Right lobe of liver (tissue), 6 donors: ENCODE measurements around the gene HHLA2. TPM values are rescaled to one million over a fixed set of nuclear protein-coding genes. Genes with fewer than 3 reads are reported as not detected.
A peak's percentile ranks its signal among the peaks of the same experiment; 100 is the strongest.

Experiments
- ATAC-seq, 4 donors: fragments of 200-7000 bp; cut with Tn5 transposase; one replicate each; pipeline ENCODE4 v1.9.1; 2020; ENCODE audit warnings: mild to moderate bottlenecking in 4 of 4, moderate library complexity in 4 of 4
- DNase-seq, 3 donors: peaks; one replicate each; pipeline ENCODE4 v3.0.0-alpha.2; 2020
- H3K27ac ChIP-seq, 3 donors: fragments of 200-600 bp; one replicate each; pipeline ENCODE4 v1.8.0; 2022
- H3K27me3 ChIP-seq, 2 donors: fragments of 200-600 bp; one replicate each; pipeline ENCODE4 v1.8.0; 2022
- H3K36me3 ChIP-seq, 4 donors: fragments of 200-600 bp; sonication (generic) in 1 of 4; one replicate each; pipeline versions ENCODE4 v1.5.1 to v1.8.0; 2017 to 2022; ENCODE audit warnings: control low read depth in 1 of 4
- H3K4me1 ChIP-seq, 4 donors: fragments of 200-600 bp; sonication (generic) in 1 of 4; one replicate each; pipeline versions ENCODE4 v1.5.1 to v1.8.0; 2017 to 2022; ENCODE audit warnings: control low read depth in 1 of 4
- H3K4me3 ChIP-seq, 3 donors: fragments of 200-600 bp; one replicate each; pipeline ENCODE4 v1.8.0; 2022
- H3K9me3 ChIP-seq, 4 donors: fragments of 200-600 bp; sonication (generic) in 1 of 4; one replicate each; pipeline versions ENCODE4 v1.5.1 to v1.8.0; 2017 to 2022; ENCODE audit warnings: control low read depth in 1 of 4
- POLR2A ChIP-seq: fragments of 450-650 bp; IDR thresholded peaks from one replicate; pipeline ENCODE4 v1.6.1; 2017; ENCODE audit warnings: antibody characterized with exemption, mild to moderate bottlenecking
- WGBS: methylation state at CpG from one replicate; pipeline ENCODE4 v1.1.6; 2018; ENCODE audit warnings: low coverage, low lambda C conversion rate; ENCODE audit not compliant: insufficient coverage; ENCODE audit errors: missing lambda C conversion rate; 5-methylcytosine and 5-hydroxymethylcytosine counted together
- intact Hi-C, 2 donors: fragments of 100-400 bp; cut with DNase I; formaldehyde crosslinking; loops; one replicate each; pipeline versions ENCODE4 v1.11.2 to v1.14.1; 2022
- total RNA-seq, 6 experiments: library from RNA; depleted of rRNA in 2 of 6; stranded (reverse); fragments of >200 nt in 2 of 6; fragmentation: NEBNext Ultra II Directional in 3 of 6; extraction: Animal tissue kit (Norgen Biotek cat#: 25700) in 3 of 6; gene quantifications; one replicate each; pipeline versions ENCODE4 v1.1.0 to v1.2.4, GENCODE V29; 2016 to 2023
- TF ChIP-seq, protein P1 (sequence below), 4 donors: fragments of 200-600 bp in 3 of 4; fragments of 450-650 bp in 1 of 4; IDR thresholded peaks; one replicate each; pipeline versions ENCODE4 v1.5.1 to v1.8.0; 2016 to 2022; ENCODE audit warnings: antibody characterized with exemption in 4 of 4, mild to moderate bottlenecking in 2 of 4
- donor health status: DM: no; HTN: yes; CAD: no.
- donor health status: DM: no; HTN: no; CAD: no.
- donor health status: DM: no; HTN: no; CAD: no.
- donor health status: DM: no; HTN: yes; CAD: no.
- donor health status: DM: no; HTN: yes; CAD: no.

HHLA2 gene
- total RNA-seq, 6 experiments from 2014 or later, result not detected

GRCh38 chr3:108289159-108289558 is 7.2 kb upstream of the HHLA2 start:
- no peak for ATAC-seq
- intact Hi-C loops, result no loop called here
- Histone ChIP-seq H3K27ac (no peak overlapping the region), H3K27me3 (no peaks in the 10 kb centered on the region), H3K36me3 (no peaks in the 10 kb centered on the region), H3K4me3 (no peak overlapping the region), H3K4me1 (no peaks in the 10 kb centered on the region), H3K9me3 (no peaks in the 10 kb centered on the region)
- no peak for TF ChIP-seq POLR2A
- 59% methylated on average over 2 of the region's 2 CpGs for WGBS
- no peak for DNase-seq

GRCh38 chr3:108292450-108292849 is 3.9 kb upstream of the HHLA2 start:
- TF ChIP-seq, protein P1, sequence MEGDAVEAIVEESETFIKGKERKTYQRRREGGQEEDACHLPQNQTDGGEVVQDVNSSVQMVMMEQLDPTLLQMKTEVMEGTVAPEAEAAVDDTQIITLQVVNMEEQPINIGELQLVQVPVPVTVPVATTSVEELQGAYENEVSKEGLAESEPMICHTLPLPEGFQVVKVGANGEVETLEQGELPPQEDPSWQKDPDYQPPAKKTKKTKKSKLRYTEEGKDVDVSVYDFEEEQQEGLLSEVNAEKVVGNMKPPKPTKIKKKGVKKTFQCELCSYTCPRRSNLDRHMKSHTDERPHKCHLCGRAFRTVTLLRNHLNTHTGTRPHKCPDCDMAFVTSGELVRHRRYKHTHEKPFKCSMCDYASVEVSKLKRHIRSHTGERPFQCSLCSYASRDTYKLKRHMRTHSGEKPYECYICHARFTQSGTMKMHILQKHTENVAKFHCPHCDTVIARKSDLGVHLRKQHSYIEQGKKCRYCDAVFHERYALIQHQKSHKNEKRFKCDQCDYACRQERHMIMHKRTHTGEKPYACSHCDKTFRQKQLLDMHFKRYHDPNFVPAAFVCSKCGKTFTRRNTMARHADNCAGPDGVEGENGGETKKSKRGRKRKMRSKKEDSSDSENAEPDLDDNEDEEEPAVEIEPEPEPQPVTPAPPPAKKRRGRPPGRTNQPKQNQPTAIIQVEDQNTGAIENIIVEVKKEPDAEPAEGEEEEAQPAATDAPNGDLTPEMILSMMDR (IDR thresholded peaks at IDR 0.05), result no peak
- TF ChIP-seq POLR2A, result no peak
- Histone ChIP-seq H3K27ac (no peak overlapping the region), H3K4me3 (no peak overlapping the region), H3K9me3 (no peaks in the 10 kb centered on the region), H3K4me1 (no peaks in the 10 kb centered on the region), H3K27me3 (no peaks in the 10 kb centered on the region), H3K36me3 (no peaks in the 10 kb centered on the region)
- ATAC-seq (peak in 2 of 4 donors; percentile 29 to 45), DNase-seq (no peak)
- intact Hi-C loops, result no loop called here

DNA sequence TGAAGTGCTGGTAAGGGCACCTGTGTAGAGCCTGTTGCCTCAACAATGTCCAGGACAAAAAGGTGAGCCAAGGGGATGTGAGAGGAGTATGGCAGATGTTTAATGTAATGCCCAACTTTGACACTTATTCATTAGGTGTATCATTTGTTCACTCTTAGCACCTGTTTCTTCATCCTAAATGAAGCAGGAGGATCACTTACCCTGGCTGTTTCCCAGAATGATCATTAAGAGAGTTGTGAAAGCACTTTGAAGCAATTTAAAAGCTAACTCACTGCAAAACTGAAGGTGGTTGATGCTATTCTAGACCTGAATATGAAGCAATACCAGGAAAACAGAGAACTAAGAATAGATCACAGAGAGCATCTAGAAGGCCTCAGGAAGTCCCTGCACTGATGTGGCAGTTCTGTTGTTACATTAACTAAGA is 3.4 kb upstream of the HHLA2 start:
- TF ChIP-seq POLR2A, result no peak
- TF ChIP-seq, protein P1 (IDR thresholded peaks at IDR 0.05), result no peak
- Histone ChIP-seq H3K9me3 (no peaks in the 10 kb centered on the region), H3K4me3 (no peak overlapping the region), H3K27me3 (no peaks in the 10 kb centered on the region), H3K27ac (no peak overlapping the region), H3K4me1 (peaks cover 0 to 3% (median under 1%) of the 10 kb centered on the region in 4 donors), H3K36me3 (no peaks in the 10 kb centered on the region)
- ATAC-seq, result no peak
- DNase-seq, result no peak
- intact Hi-C loops, result no loop called here

DNA sequence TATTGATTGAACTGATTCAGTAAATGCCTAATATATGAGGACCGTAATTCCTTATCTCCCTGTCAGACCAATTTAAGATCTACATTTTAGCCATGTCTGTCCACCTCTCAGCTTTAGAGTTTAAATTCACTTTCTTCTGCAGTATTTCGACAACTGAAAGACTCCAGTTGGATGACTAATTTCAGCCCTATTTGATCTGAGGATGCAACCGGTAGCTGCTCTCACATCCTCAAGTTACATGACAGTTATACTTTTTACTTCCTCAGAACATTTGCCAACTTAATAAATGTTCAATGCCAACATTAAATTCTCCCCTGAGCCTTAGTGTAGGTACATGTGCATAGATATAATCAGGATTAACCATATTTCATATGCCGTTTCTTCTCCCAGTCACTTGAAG is 2.5 kb upstream of the HHLA2 start:
- no peak for ATAC-seq
- DNase-seq, result no peak
- TF ChIP-seq, protein P1 (IDR thresholded peaks at IDR 0.05), result no peak
- no peak for TF ChIP-seq POLR2A

DNA sequence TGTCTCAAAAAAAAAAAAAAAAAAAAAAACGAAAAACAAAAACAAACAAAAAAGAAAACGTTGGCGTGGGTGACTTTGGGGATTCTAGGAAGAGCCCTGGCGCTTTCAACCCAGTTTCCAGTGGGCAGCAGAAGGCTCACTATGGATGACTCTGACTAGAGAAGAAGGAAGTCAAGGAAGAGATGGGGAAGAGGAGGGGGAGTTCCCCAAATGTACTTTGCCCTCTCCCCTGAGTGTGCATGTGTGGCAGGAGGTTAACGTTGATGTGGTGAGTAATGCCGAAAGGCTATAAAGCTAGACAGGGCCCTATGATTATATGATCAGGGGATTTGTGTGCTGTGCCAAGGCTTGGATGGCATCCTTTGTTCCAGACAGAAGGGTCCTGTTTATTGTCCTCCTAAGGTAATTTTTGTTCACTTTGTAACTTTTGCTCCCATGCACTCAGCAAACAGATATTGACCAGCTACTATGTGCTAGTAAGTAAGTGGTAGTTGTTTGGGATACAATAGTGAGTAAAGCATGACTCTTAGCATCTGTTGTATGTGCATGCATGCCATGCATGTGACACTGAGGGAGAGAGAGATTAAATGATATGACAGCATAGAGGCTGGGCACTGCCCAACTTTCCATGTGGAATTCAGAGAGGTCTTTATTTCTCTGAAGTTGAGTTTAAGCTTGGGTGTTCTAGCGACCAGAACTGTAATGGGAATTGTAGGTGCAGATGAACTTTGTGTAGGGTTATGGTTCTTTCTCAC is 750 bp upstream of the HHLA2 start:
- ATAC-seq (no peak), DNase-seq (no peak)
- H3K4me3 ChIP-seq, result no peak overlapping the region
- no peaks in the 10 kb centered on the region for H3K9me3 ChIP-seq
- no peak overlapping the region for H3K27ac ChIP-seq
- intact Hi-C loops, result no loop called here
- TF ChIP-seq, protein P1 (IDR thresholded peaks at IDR 0.05), result no peak
- TF ChIP-seq POLR2A, result no peak
- H3K4me1 ChIP-seq, result peaks cover 0 to 5% (median 2%) of the 10 kb centered on the region in 4 donors
- WGBS, result 64% methylated on average over 5 of the region's 7 CpGs
- no peaks in the 10 kb centered on the region for H3K36me3 ChIP-seq
- no peaks in the 10 kb centered on the region for H3K27me3 ChIP-seq

More for the DNA sequence above, 2.5 kb upstream of the HHLA2 start:
- intact Hi-C loops, result no loop called here
- H3K36me3 ChIP-seq, result no peaks in the 10 kb centered on the region
- peaks cover 0 to 5% (median 2%) of the 10 kb centered on the region in 4 donors for H3K4me1 ChIP-seq
- no peaks in the 10 kb centered on the region for H3K9me3 ChIP-seq
- H3K4me3 ChIP-seq, result no peak overlapping the region
- WGBS, result 66% methylated on average over 4 of the region's 4 CpGs
- no peak overlapping the region for H3K27ac ChIP-seq
- no peaks in the 10 kb centered on the region for H3K27me3 ChIP-seq
